HG03066 (cell line): ENCODE data around the gene UCN2.
"Not testable (repeated sequence)": the region's sequence is repeated elsewhere in the genome, so short reads cannot be mapped to it uniquely, and the experiment has no call there.

Experiments
- ATAC-seq: cut with Tn5 transposase; IDR thresholded peaks from one replicate; pipeline ENCODE4 v1.9.1; 2021; ENCODE audit warnings: low read depth; ENCODE audit not compliant: unreplicated experiment

The UCN2 gene

GRCh38 chr3:48544141-48544540, 19.4 kb downstream of the UCN2 start:
- no peak for ATAC-seq

- ATAC-seq: no peak
Measured at GRCh38 chr3:48543271-48543866, 20.2 kb downstream of the UCN2 start.

- no peak for ATAC-seq
Measured at GRCh38 chr3:48538451-48538850, 25.1 kb downstream of the UCN2 start.

GRCh38 chr3:48536785-48537184, 26.8 kb downstream of the UCN2 start:
- no peak for ATAC-seq

- ATAC-seq: no peak
Measured at GRCh38 chr3:48536116-48536515, 27.5 kb downstream of the UCN2 start.

GRCh38 chr3:48535578-48535977, 28.0 kb downstream of the UCN2 start:
- ATAC-seq: no peak

- ATAC-seq: no peak
Measured at GRCh38 chr3:48532977-48533337, 30.6 kb downstream of the UCN2 start.

- ATAC-seq: no peak
Measured at GRCh38 chr3:48532271-48532976, 31.2 kb downstream of the UCN2 start.

GRCh38 chr3:48530701-48531100, 32.9 kb downstream of the UCN2 start:
- not testable (repeated sequence) for ATAC-seq

GRCh38 chr3:48528754-48529153, 34.8 kb downstream of the UCN2 start:
- no peak for ATAC-seq

- no peak for ATAC-seq
Measured at GRCh38 chr3:48528048-48528447, 35.5 kb downstream of the UCN2 start.

- ATAC-seq: no peak
Measured at GRCh38 chr3:48524970-48525369, 38.6 kb downstream of the UCN2 start.

- ATAC-seq: no peak
Measured at GRCh38 chr3:48521635-48522034, 41.9 kb downstream of the UCN2 start.

- no peak for ATAC-seq
Measured at GRCh38 chr3:48519277-48519643, 44.3 kb downstream of the UCN2 start.

- no peak for ATAC-seq
Measured at GRCh38 chr3:48518638-48519276, 44.8 kb downstream of the UCN2 start.

GRCh38 chr3:48518069-48518468, 45.5 kb downstream of the UCN2 start:
- ATAC-seq: no peak

- ATAC-seq: no peak
Measured at GRCh38 chr3:48516571-48516970, 47.0 kb downstream of the UCN2 start.

- no peak for ATAC-seq
Measured at GRCh38 chr3:48514431-48515227, 49.0 kb downstream of the UCN2 start.
